Measurements from ENCODE around the gene DOK7.
A peak's percentile ranks its signal among the peaks of the same experiment; 100 is the strongest.

DOK7 gene

GRCh38 chr4:3531318-3531878, 68.3 kb downstream of the DOK7 start:
- no peak; the same call in 2 of the 3 replicates for ATAC-seq (ENCODE audit: insufficient read depth, low read depth)
- Histone ChIP-seq H4K20me1 (ENCODE audit: insufficient read depth, low read length) (peaks cover 51% of the 10 kb centered on the region), H3K36me3 (ENCODE audit: insufficient read depth, low read length) (peaks cover 30% of the 10 kb centered on the region), H3K9me3 (ENCODE audit: insufficient read depth, low read length, severe bottlenecking) (no peaks in the 10 kb centered on the region), H3K79me2 (ENCODE audit: insufficient read depth, low read length) (peaks cover 56% of the 10 kb centered on the region), H3K4me2 (ENCODE audit: insufficient read depth, low read length) (peak overlapping the region; percentile 97), H3K4me1 (ENCODE audit: insufficient read depth, low read length) (peaks cover 42% of the 10 kb centered on the region), H2AFZ (ENCODE audit: low read depth, low read length) (peak overlapping the region; percentile 84; the same call in 1 of the 2 replicates), H3K4me3 (ENCODE audit: low read depth in 1 of 2, low read length in 2 of 2) (peak overlapping the region; percentile 51 to 67; a peak in 3 of 4 replicates), H3K27me3 (ENCODE audit: insufficient read depth, low read length, poor library complexity) (no peaks in the 10 kb centered on the region), H3K9ac (ENCODE audit: low read depth, low read length) (peak overlapping the region; percentile 75), H3K27ac (ENCODE audit: low read length) (peak overlapping the region; percentile 72)
- DNase-seq, result no peak
- TF ChIP-seq CTCF (IDR thresholded peaks at IDR 0.05; ENCODE audit: borderline replicate concordance, extremely low read depth, low read length, poor library complexity, severe bottlenecking) (no peak), EZH2 (IDR thresholded peaks at IDR 0.05; ENCODE audit: borderline replicate concordance, low read depth, low read length, severe bottlenecking) (no peak)

- Histone ChIP-seq H3K4me1 (ENCODE audit: insufficient read depth, low read length) (peaks cover 42% of the 10 kb centered on the region), H3K4me3 (ENCODE audit: low read depth in 1 of 2, low read length in 2 of 2) (peak within 1 kb of the TSS; percentile 51 to 67; a peak in 3 of 4 replicates), H3K27ac (ENCODE audit: low read length) (peak within 1 kb of the TSS; percentile 72), H3K4me2 (ENCODE audit: insufficient read depth, low read length) (peak within 1 kb of the TSS; percentile 97), H3K9ac (ENCODE audit: low read depth, low read length) (peak within 1 kb of the TSS; percentile 75), H4K20me1 (ENCODE audit: insufficient read depth, low read length) (peaks cover 44% of the 10 kb centered on the region), H3K27me3 (ENCODE audit: insufficient read depth, low read length, poor library complexity) (no peaks in the 10 kb centered on the region), H2AFZ (ENCODE audit: low read depth, low read length) (peak within 1 kb of the TSS; percentile 84), H3K36me3 (ENCODE audit: insufficient read depth, low read length) (peaks cover 30% of the 10 kb centered on the region), H3K9me3 (ENCODE audit: insufficient read depth, low read length, severe bottlenecking) (no peaks in the 10 kb centered on the region), H3K79me2 (ENCODE audit: insufficient read depth, low read length) (peaks cover 49% of the 10 kb centered on the region)
- TF ChIP-seq CTCF (IDR thresholded peaks at IDR 0.05; ENCODE audit: borderline replicate concordance, extremely low read depth, low read length, poor library complexity, severe bottlenecking) (no peak), EZH2 (IDR thresholded peaks at IDR 0.05; ENCODE audit: borderline replicate concordance, low read depth, low read length, severe bottlenecking) (no peak)
- peak; percentile 77 for DNase-seq
- peak; percentile 91 for ATAC-seq (ENCODE audit: insufficient read depth, low read depth)
These were observed 69.0 kb downstream of the DOK7 start, which contains the start of gene LRPAP1 for GRCh38 chr4:3531879-3532750. TSS of gene LRPAP1 (minus strand) at chr4:3532422. CDS start at chr4:3532412, 10 bp downstream.

GRCh38 chr4:3532751-3533422, 69.8 kb downstream of the DOK7 start:
- no peaks in the 10 kb centered on the region for H3K27me3 ChIP-seq (ENCODE audit: insufficient read depth, low read length, poor library complexity)
- ATAC-seq (ENCODE audit: insufficient read depth, low read depth), result no peak
- H3K27ac ChIP-seq (ENCODE audit: low read length), result no peak overlapping the region
- H3K9me3 ChIP-seq (ENCODE audit: insufficient read depth, low read length, severe bottlenecking), result no peaks in the 10 kb centered on the region
- peak overlapping the region; percentile 67 for H2AFZ ChIP-seq (ENCODE audit: low read depth, low read length)
- H3K4me2 ChIP-seq (ENCODE audit: insufficient read depth, low read length), result peak overlapping the region; percentile 97
- peaks cover 22% of the 10 kb centered on the region for H3K36me3 ChIP-seq (ENCODE audit: insufficient read depth, low read length)
- H3K9ac ChIP-seq (ENCODE audit: low read depth, low read length), result peak overlapping the region; percentile 75
- peaks cover 37% of the 10 kb centered on the region for H4K20me1 ChIP-seq (ENCODE audit: insufficient read depth, low read length)
- TF ChIP-seq CTCF (IDR thresholded peaks at IDR 0.05; ENCODE audit: borderline replicate concordance, extremely low read depth, low read length, poor library complexity, severe bottlenecking), result no peak
- no peak for TF ChIP-seq EZH2 (IDR thresholded peaks at IDR 0.05; ENCODE audit: borderline replicate concordance, low read depth, low read length, severe bottlenecking)
- H3K4me1 ChIP-seq (ENCODE audit: insufficient read depth, low read length), result peaks cover 41% of the 10 kb centered on the region
- peak overlapping the region in 1 of 2 experiments; percentile 67; a peak in 2 of 4 replicates for H3K4me3 ChIP-seq (ENCODE audit: low read depth in 1 of 2, low read length in 2 of 2)
- no peak for DNase-seq
- H3K79me2 ChIP-seq (ENCODE audit: insufficient read depth, low read length), result peaks cover 41% of the 10 kb centered on the region
